ENCODE measurements around the gene BRWD1. TPM values are rescaled to one million over a fixed set of nuclear protein-coding genes. Genes with fewer than 3 reads are reported as not detected.

Gene BRWD1
- total and polyA plus RNA-seq, 2 experiments from 2014 or later, result 35.2 to 75.5 TPM

DNA sequence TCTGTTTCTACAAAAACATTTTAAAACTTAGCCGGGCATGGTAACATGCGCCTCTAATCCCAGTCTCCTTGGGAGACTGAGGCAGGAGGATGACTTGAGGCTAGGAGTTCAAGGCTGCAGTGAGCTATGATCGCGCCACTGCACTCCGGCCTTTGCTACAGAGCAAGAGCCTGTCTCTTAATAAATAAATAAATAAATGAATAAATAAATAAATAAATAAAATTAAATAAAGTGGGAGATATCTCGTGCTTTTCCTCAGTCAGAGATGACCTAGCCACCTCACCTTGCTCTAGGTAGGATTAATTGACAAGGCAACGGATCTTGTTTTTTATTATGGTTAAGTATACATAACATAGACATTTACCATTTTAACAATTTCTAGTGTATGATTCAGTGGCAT lies 14.3 kb upstream of the BRWD1 start:
- no peak overlapping the region for H3K27ac Mint-ChIP-seq
- no peaks in the 10 kb centered on the region for H3K27me3 ChIP-seq (ENCODE audit: insufficient read depth)
- peaks cover 15% of the 10 kb centered on the region for H3K4me1 Mint-ChIP-seq
- DNase-seq (ENCODE audit: low spot score) (no peak), ATAC-seq (no peak)
- H3F3A ChIP-seq (replicated peaks; ENCODE audit: low read depth), result no peaks in the 10 kb centered on the region
- H3K27ac ChIP-seq (ENCODE audit: low read depth), result no peak overlapping the region
- peaks cover 6% of the 10 kb centered on the region for H3K4me1 ChIP-seq (ENCODE audit: insufficient read depth)
- peaks cover 7% of the 10 kb centered on the region for H3K27me3 Mint-ChIP-seq (ENCODE audit: insufficient read depth, low read depth, poor library complexity)
- H3K36me3 Mint-ChIP-seq (ENCODE audit: low read depth), result peaks cover 5% of the 10 kb centered on the region; the same call in 1 of the 3 replicates
- no peak for TF ChIP-seq CTCF (conservative IDR thresholded peaks at IDR 0.05; ENCODE audit: low read depth in 2 of 2)
- TF ChIP-seq EZH2 (IDR thresholded peaks at IDR 0.05; ENCODE audit: low read depth, unreplicated experiment), result no peak
- no peak for TF ChIP-seq ZNF114 (CRISPR knock-in tag; IDR thresholded peaks at IDR 0.05)
- TF ChIP-seq JUNB (IDR thresholded peaks at IDR 0.05; ENCODE audit: unreplicated experiment), result no peak
- TF ChIP-seq ZNF331 (CRISPR knock-in tag; IDR thresholded peaks at IDR 0.05; ENCODE audit: low read depth), result no peak
- no peak for TF ChIP-seq STAT1 (IDR thresholded peaks at IDR 0.05; ENCODE audit: unreplicated experiment)
- no peak for TF ChIP-seq NANOG (IDR thresholded peaks at IDR 0.05; ENCODE audit: borderline replicate concordance)
- no peak for TF ChIP-seq ZNF462 (CRISPR knock-in tag; IDR thresholded peaks at IDR 0.05)
- TF ChIP-seq ETS1 (IDR thresholded peaks at IDR 0.05), result no peak
- TF ChIP-seq EZH2phosphoT487 (IDR thresholded peaks at IDR 0.05; ENCODE audit: unreplicated experiment), result no peak
- TF ChIP-seq CREB1 (CRISPR knock-in tag; IDR thresholded peaks at IDR 0.05; ENCODE audit: low read depth), result no peak
- TF ChIP-seq, protein P1, sequence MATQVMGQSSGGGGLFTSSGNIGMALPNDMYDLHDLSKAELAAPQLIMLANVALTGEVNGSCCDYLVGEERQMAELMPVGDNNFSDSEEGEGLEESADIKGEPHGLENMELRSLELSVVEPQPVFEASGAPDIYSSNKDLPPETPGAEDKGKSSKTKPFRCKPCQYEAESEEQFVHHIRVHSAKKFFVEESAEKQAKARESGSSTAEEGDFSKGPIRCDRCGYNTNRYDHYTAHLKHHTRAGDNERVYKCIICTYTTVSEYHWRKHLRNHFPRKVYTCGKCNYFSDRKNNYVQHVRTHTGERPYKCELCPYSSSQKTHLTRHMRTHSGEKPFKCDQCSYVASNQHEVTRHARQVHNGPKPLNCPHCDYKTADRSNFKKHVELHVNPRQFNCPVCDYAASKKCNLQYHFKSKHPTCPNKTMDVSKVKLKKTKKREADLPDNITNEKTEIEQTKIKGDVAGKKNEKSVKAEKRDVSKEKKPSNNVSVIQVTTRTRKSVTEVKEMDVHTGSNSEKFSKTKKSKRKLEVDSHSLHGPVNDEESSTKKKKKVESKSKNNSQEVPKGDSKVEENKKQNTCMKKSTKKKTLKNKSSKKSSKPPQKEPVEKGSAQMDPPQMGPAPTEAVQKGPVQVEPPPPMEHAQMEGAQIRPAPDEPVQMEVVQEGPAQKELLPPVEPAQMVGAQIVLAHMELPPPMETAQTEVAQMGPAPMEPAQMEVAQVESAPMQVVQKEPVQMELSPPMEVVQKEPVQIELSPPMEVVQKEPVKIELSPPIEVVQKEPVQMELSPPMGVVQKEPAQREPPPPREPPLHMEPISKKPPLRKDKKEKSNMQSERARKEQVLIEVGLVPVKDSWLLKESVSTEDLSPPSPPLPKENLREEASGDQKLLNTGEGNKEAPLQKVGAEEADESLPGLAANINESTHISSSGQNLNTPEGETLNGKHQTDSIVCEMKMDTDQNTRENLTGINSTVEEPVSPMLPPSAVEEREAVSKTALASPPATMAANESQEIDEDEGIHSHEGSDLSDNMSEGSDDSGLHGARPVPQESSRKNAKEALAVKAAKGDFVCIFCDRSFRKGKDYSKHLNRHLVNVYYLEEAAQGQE (IDR thresholded peaks at IDR 0.05; ENCODE audit: unreplicated experiment), result no peak
- TF ChIP-seq POLR2AphosphoS5 (IDR thresholded peaks at IDR 0.05; ENCODE audit: low read depth), result no peak
- H4K20me1 ChIP-seq (replicated peaks; ENCODE audit: insufficient read depth), result no peaks in the 10 kb centered on the region; the same call in 1 of the 2 replicates
- H3K36me3 ChIP-seq (ENCODE audit: insufficient read depth), result no peaks in the 10 kb centered on the region
- H3K9me3 Mint-ChIP-seq, result peaks cover 2% of the 10 kb centered on the region; the same call in 1 of the 3 replicates
- no peaks in the 10 kb centered on the region for H3K79me2 ChIP-seq (replicated peaks; ENCODE audit: insufficient read depth)
- H2AFZ ChIP-seq, result no peak overlapping the region
- no peak overlapping the region for H3K4me3 Mint-ChIP-seq
- H3K9me2 ChIP-seq (ENCODE audit: insufficient read depth), result no peaks in the 10 kb centered on the region
- H3K4me2 ChIP-seq, result no peak overlapping the region
- H3K4me3 ChIP-seq, result no peak overlapping the region

Data from GM23338 (cell line).